HG03521 (cell line): ENCODE results near the gene GLG1.

Experiments used
- ATAC-seq: cut with Tn5 transposase; IDR thresholded peaks from one replicate; pipeline ENCODE4 v1.9.1; 2021; ENCODE audit warnings: mild to moderate bottlenecking, moderate library complexity; ENCODE audit not compliant: unreplicated experiment

Gene GLG1

GRCh38 chr16:74485916-74486315, 121.0 kb downstream of the GLG1 start:
- no peak for ATAC-seq

DNA sequence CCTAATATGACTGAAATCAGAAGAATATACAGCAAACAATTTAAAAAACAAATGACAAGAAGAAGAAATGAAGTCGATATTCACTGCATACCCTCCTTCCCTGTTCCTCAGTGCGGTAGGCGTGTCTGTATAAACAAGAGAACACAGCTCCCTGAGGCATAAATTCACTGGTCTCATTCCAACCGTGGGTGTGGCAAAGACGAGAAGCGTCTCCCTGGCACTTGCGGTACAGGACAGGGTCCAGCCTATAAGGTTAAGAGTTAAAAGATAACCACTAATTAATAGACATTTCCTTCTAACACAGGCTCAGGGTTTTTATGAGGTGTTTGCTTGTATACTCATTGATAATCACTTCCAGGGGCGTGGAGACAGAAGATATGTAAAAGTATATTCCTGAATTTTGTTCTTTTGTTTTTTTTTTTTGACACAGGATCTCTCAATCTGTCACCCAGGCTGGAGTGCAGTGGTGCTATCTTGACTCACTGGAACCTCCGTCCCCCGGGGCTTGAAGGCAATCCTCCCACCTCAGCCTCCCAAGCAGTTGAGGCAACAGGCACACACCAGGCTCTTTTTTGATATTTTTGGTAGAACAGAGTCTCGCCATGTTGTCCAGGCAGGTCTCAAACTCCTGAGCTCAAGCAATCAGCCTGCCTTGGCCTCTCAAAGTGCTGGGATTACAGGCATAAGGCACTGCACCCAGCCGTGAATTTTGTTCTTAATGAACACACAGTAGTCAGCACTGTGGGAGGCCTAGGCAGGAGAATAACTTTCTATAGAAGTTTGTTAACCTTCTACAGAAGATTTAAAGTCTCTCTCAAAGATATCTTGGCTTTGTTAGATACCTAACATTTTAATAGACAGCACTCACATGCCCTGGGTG, 126.5 kb downstream of the GLG1 start:
- ATAC-seq: no peak

GRCh38 chr16:74477226-74477625, 129.7 kb downstream of the GLG1 start:
- no peak for ATAC-seq

DNA sequence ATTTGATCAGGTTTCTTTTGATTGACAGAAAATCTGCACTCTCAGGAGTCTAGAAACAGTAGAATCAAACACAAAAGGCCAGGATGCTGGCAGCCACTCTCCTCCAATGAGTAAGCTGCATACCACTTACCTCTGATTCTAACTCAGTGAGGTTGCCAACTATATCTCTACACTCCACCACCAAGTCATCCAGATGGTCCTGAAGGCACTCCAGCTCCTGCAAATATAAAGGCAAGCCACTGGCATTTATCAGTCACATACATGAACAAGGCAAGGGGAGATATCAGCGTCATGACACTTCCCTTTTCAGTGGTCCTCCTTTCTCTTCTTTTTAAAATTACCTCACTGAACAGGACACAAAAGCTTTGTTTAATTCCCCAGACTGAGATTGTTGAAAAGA, 132.5 kb downstream of the GLG1 start:
- no peak for ATAC-seq

DNA sequence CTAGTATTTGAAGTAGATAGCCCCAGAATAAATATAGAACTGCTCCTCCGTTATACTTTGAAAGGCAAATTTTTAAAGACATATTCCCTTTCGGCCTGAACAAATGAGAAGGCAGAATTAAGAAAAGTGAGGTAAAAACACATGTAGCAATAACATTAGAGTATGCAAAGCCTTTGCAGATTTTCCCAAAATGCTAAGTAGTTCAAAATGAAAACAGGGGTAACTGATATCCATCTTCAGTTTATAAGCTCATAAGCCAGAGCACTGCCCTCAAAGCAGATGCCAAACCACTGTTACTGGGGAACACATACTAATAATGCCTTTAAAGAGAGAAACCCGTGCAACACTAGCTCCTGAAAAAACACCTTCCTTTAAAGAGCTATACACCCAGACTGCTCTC, 134.4 kb downstream of the GLG1 start:
- no peak for ATAC-seq

- ATAC-seq: no peak
Observed at GRCh38 chr16:74472010-74472409, 134.9 kb downstream of the GLG1 start.

DNA sequence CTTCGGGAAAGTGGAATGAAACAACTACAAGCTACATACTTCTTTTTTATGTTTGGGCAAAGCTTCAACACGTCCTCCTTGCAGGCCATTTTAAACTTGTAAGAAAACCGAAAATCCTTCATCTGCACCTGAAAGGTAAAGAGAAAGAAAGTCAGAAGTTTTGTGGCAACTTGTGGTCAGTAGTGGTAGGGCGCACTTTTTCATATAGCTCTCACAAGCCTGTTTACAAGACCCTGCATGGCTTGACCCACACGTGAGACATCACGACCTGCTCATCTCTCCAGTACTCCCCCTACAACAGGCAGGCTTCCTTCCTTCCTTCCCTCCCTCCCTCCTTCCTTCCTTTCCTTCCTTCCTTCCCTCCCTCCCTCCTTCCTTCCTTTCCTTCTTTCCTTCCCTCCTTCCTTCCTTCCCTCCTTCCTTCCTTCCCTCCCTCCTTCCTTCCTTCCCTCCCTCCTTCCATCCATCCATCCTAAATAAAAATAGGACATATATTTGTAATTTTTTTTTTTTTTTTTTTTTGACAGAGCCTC, 136.9 kb downstream of the GLG1 start:
- ATAC-seq: no peak

DNA sequence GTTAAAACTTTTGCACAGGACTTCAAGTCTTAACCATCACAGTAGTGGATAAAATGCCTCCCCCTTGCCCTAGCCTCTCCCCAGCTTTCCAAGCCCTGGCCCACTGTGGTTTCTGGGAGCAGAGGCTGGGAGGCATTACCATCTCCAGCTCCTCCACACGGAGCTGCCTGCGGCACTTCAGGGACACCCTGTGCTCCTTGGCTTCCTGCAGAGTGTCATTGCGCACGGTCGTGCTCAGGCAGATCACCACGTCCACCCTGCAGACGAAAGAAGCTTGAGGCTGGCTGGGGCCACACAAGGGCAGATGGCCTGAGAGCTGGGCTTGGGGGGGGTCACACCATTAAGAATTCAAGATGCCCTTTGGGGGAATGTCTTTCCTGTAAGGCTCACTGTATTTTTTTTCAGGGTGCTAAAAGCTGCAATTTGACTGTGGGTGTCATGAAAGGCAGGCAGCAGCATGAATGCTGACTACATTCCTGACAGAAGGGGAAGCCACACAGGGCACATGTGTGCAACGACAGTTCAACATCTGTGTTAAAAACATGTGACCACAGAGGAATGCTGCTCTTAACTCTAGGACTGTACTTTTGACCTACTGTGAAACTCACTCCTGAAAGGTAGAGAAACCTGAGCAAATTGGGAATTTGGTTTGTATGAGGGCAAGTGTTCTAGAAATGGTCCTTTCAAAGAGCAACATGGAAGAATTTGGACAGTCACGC, 137.9 kb downstream of the GLG1 start:
- no peak for ATAC-seq

DNA sequence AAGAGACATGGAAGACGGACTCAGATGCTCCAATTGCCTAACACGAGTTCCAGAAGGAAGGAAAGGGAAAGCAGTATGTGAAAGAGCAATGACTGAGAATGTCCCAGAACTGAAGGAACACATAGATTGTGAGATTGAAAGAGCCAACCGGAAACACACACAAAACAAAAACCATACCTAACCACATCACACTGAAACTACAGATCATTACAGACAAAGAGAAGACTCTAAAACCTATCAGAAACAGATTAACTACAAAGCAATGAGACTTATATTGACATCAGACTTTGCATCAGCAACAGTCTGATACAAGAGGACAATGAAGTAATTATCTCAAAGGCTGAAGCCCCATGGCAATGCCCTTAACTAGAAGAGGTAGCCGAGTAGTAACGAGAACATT, 140.0 kb downstream of the GLG1 start:
- ATAC-seq: peak; percentile 63

GRCh38 chr16:74465851-74466685, 140.8 kb downstream of the GLG1 start:
- ATAC-seq: no peak

DNA sequence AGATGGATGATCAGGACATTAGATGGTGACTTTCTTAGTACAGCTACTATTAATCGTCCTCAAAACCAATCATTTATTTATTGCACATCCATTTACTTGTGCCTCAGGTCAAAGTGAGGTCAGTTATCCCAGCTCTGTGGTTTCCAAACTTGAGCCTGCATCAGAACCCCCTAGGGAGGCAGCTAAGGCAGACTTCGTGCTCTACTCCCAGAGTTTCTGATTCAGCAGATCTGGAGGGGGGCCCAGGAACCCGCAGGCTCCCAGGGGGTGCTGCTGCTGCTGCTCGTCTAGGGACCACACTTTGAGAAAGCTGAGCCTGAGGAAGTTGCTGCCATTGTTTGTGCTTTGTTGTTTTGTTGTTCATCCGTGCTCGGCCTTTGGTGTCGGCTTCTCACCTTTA, 141.6 kb downstream of the GLG1 start:
- ATAC-seq: no peak

- ATAC-seq: no peak
Observed at GRCh38 chr16:74463888-74464287, 143.0 kb downstream of the GLG1 start.

GRCh38 chr16:74462361-74462760, 144.6 kb downstream of the GLG1 start:
- ATAC-seq: no peak

DNA sequence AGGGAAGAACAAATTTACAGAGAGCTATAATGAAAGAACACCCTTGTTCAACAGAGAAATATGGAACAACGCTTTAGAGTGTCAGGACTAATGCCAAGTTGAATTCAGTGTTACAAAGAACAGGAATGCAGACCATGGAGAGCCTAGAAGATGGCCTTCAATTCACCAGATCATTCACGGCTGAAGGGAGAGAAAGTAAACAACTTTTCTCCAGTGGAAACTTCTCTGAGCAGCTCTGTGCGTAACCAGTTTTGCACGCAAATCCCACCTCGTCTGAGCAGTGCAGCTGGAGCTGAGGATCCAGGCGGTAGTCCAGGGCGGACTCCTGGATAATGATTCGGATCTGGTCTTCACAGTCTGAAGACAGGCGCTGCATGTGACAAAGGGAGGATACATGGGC, 145.1 kb downstream of the GLG1 start:
- no peak for ATAC-seq

- ATAC-seq: no peak
Observed at GRCh38 chr16:74460542-74460941, 146.4 kb downstream of the GLG1 start.

DNA sequence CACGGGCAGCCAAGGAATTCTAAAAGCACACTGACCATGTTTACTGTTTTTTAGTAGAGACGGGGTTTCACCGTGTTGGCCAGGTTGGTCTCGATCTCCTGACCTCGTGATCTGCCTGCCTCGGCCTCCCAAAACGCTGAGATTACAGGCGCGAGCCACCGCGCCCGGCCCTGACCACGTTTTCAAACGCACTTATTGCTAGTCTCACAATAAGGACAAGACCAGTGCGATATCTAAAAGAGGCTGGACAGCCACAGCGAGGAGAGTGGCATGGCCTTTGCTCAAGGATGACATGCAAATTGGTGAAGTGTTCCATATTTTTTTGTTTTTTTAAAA, 150.7 kb downstream of the GLG1 start:
- ATAC-seq: no peak

GRCh38 chr16:74455619-74456289, 151.2 kb downstream of the GLG1 start:
- ATAC-seq: no peak

DNA sequence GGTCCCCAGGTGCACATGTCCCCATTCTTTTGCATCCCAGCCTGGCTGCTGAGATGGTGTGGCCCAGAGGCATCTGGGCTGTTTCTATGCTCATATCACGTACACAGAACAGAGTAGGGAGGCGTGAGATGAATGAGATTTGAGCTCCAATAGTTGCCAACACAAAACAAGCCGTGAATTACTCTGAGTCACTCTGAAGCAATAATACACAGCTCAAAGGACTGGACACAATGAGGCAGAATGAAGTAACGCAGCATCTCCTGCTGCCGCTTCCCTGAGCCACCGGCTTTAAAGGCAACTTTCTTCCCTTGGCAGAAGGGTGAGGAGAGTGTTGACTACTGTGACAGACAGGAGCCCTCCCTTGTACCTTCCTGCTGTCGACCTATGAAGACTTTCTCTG, 151.7 kb downstream of the GLG1 start:
- no peak for ATAC-seq

- peak; percentile 70 for ATAC-seq
Observed at GRCh38 chr16:74451951-74452758, 154.8 kb downstream of the GLG1 start.
